Prostate gland (tissue), 2 donors: ENCODE results near the gene SH3PXD2B. TPM values are rescaled to one million over a fixed set of nuclear protein-coding genes. Genes with fewer than 3 reads are reported as not detected.
A peak's percentile ranks its signal among the peaks of the same experiment; 100 is the strongest.
"Not testable (repeated sequence)": the region's sequence is repeated elsewhere in the genome, so short reads cannot be mapped to it uniquely, and the experiment has no call there.

Experiments used
- DNase-seq: peaks from one replicate; pipeline ENCODE4 v3.0.0-alpha.2; 2019; ENCODE audit warnings: low spot score
- H3K27ac ChIP-seq, 2 donors: fragments of 200-600 bp; sonication (generic); 2 replicates each; pipeline ENCODE4 v1.5.1; 2017 to 2019
- H3K27me3 ChIP-seq: fragments of 200-600 bp; sonication (generic); replicated peaks from 2 replicates; pipeline ENCODE4 v1.5.1; 2019; ENCODE audit not compliant: insufficient read depth
- H3K36me3 ChIP-seq, 2 donors: fragments of 200-600 bp; sonication (generic); 1 replicate in 1 of 2; 2 replicates in 1 of 2; pipeline versions ENCODE4 v1.5.1 to v1.8.1; 2017 to 2019
- H3K4me1 ChIP-seq: fragments of 200-600 bp; sonication (generic); replicated peaks from 2 replicates; pipeline ENCODE4 v1.5.1; 2019
- H3K4me3 ChIP-seq, 2 donors: fragments of 200-600 bp; sonication (generic); 2 replicates each; pipeline ENCODE4 v1.5.1; 2017 to 2019
- H3K9me3 ChIP-seq: fragments of 200-600 bp; sonication (generic); 2 replicates; pipeline ENCODE4 v1.5.1; 2017
- POLR2A ChIP-seq: fragments of 450-650 bp; IDR thresholded peaks from one replicate; pipeline ENCODE4 v1.6.1; 2016; ENCODE audit warnings: antibody characterized with exemption, mild to moderate bottlenecking
- POLR2AphosphoS5 ChIP-seq: sonication (generic); formaldehyde crosslinking; IDR thresholded peaks from one replicate; pipeline ENCODE4 v1.6.1; 2017; ENCODE audit warnings: antibody characterized with exemption
- WGBS: methylation state at CpG from one replicate; pipeline ENCODE4 v1.1.5; 2018; 5-methylcytosine and 5-hydroxymethylcytosine counted together
- intact Hi-C: fragments of 100-400 bp; cut with DNase I; formaldehyde crosslinking; loops from one replicate; pipeline ENCODE4 v1.14.2; 2022
- total RNA-seq, 2 donors: library from RNA; depleted of rRNA; stranded (reverse); fragments of >200 nt; gene quantifications; one replicate each; pipeline ENCODE4 v1.1.0, GENCODE V29; 2016
- TF ChIP-seq, protein P1 (sequence below), 4 experiments: fragments of 200-600 bp in 2 of 4; fragments of 450-650 bp in 2 of 4; sonication (generic) in 2 of 4; IDR thresholded peaks; 1 replicate in 3 of 4; 2 replicates in 1 of 4; pipeline ENCODE4 v1.5.1; 2016 to 2019; ENCODE audit warnings: antibody characterized with exemption in 4 of 4, mild to moderate bottlenecking in 2 of 4, moderate library complexity in 2 of 4

Gene SH3PXD2B
- total RNA-seq, 2 donors from 2014 or later, result 15.8 to 38.0 TPM

DNA sequence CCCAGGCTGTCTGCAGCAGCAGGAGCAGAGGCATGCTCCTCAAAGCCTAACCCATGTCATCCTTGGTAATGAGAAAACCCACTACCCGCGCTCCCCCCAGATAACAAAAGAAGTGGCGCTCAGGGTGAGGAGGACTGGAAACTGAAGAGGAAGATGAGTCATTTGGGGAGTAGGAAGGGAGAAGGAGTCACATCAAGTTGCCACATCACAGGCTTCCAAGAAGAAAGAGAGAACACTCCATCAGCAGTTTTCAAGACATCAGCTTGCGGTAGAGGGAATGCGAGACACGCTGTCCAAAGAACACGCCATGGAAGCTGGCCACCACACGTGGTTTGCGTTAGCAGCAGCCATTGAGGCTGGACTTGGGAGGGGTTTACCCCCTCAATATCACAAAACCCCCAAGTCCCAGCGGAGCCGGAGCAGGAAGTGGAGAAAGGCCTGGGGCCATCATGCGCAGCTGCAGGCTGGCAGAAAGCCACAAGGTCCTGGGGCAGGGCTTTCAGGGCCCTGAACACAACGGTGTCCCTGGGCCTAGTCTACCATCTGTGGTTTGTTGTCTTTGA lies 41.5 kb downstream of the SH3PXD2B start:
- no peaks in the 10 kb centered on the region for H3K4me1 ChIP-seq
- intact Hi-C loops, result loop anchor here (5.0 kb wide), 1 partner anchor 39 kb away; the partner anchor contains the start of gene SH3PXD2B
- WGBS, result 61% methylated on average over 13 of the region's 13 CpGs
- no peaks in the 10 kb centered on the region for H3K9me3 ChIP-seq
- no peaks in the 10 kb centered on the region for H3K36me3 ChIP-seq
- no peaks in the 10 kb centered on the region for H3K27me3 ChIP-seq
- no peak for DNase-seq
- H3K4me3 ChIP-seq, result no peak overlapping the region
- no peak for TF ChIP-seq POLR2A
- TF ChIP-seq, protein P1, sequence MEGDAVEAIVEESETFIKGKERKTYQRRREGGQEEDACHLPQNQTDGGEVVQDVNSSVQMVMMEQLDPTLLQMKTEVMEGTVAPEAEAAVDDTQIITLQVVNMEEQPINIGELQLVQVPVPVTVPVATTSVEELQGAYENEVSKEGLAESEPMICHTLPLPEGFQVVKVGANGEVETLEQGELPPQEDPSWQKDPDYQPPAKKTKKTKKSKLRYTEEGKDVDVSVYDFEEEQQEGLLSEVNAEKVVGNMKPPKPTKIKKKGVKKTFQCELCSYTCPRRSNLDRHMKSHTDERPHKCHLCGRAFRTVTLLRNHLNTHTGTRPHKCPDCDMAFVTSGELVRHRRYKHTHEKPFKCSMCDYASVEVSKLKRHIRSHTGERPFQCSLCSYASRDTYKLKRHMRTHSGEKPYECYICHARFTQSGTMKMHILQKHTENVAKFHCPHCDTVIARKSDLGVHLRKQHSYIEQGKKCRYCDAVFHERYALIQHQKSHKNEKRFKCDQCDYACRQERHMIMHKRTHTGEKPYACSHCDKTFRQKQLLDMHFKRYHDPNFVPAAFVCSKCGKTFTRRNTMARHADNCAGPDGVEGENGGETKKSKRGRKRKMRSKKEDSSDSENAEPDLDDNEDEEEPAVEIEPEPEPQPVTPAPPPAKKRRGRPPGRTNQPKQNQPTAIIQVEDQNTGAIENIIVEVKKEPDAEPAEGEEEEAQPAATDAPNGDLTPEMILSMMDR (IDR thresholded peaks at IDR 0.05), result no peak
- TF ChIP-seq POLR2AphosphoS5, result no peak
- peak overlapping the region; percentile 62 for H3K27ac ChIP-seq

DNA sequence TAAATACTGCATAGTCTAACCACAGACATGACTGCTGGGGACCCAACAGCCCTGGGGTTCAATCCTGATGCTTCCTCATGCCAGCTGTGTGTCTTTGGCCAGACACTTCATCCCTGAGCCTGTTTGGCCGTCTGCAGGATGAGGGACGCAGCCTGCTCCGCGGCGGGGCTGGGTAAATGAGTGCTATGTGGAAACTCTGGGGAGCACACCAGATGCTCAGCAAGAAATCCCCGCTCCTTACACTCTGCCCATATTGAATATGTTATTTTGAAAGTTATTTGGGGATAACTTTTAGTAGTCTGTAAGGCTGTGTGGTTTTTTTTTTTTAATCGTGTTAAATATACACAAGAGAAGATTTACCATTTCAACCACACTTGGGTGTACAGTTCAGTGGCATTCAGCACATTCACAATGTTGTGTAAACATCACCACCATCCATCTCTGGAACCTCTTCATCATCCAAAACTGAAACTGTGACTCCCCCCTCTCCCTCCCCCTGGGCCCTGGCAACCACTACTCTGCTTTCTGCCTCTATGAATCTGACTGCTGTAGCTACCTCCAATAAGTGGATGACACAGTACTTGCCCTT lies 42.7 kb downstream of the SH3PXD2B start:
- peak overlapping the region; percentile 62 for H3K27ac ChIP-seq
- no peaks in the 10 kb centered on the region for H3K4me1 ChIP-seq
- intact Hi-C loops, result loop anchor here (5.0 kb wide), 1 partner anchor 41 kb away; the partner anchor contains the start of gene SH3PXD2B
- H3K4me3 ChIP-seq, result no peak overlapping the region
- TF ChIP-seq POLR2A (no peak), POLR2AphosphoS5 (no peak)
- TF ChIP-seq, protein P1 (IDR thresholded peaks at IDR 0.05), result no peak
- no peaks in the 10 kb centered on the region for H3K36me3 ChIP-seq
- H3K9me3 ChIP-seq, result no peaks in the 10 kb centered on the region
- no peak for DNase-seq
- 48% methylated on average over 7 of the region's 7 CpGs for WGBS
- H3K27me3 ChIP-seq, result no peaks in the 10 kb centered on the region

DNA sequence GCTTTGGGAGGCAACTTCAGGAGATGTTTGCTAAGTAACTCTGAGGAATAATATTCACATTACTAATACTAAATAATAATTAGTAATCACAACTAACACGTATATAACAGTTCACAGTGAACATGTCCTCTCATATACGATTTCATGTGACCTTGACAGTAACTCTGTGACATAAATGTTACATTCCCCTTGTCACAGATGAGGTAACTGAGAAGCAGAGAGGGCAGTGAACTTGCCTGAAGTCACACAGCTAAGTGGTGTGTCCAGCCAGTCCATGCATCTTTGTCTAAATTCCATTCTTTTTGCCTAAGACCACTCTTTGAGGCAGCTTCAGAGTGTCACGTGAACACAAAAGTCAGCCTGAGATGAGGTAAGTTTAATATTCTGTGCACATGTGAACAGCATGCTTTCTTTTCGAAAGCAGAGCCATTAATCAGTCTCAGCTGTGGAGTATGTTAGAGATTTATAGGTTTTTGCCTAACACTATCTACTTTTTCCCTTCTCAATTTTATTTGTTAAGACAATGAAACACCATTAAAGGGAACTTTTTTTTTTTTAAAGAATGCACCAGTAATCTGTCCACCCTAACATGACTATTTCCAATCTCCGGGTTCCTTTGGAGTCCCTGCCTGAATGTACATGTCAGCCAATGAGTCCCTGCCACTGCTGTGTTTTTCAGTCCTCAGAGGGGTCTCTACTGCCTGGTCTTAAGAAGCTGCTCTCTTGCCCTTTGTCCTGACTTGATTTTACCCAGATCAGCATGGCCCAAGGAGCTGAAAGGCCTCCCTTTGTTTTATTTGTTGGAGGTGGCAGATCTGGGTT lies 43.5 kb downstream of the SH3PXD2B start:
- H3K27ac ChIP-seq, result peak overlapping the region; percentile 62
- H3K9me3 ChIP-seq, result no peaks in the 10 kb centered on the region
- peak; percentile 11 for TF ChIP-seq POLR2AphosphoS5
- TF ChIP-seq POLR2A, result no peak
- 57% methylated on average over 5 of the region's 5 CpGs for WGBS
- no peak overlapping the region for H3K4me3 ChIP-seq
- intact Hi-C loops, result loop anchor here (5.0 kb wide), 1 partner anchor 41 kb away; the partner anchor contains the start of gene SH3PXD2B
- no peaks in the 10 kb centered on the region for H3K36me3 ChIP-seq
- H3K4me1 ChIP-seq, result no peaks in the 10 kb centered on the region
- no peaks in the 10 kb centered on the region for H3K27me3 ChIP-seq
- DNase-seq, result no peak

DNA sequence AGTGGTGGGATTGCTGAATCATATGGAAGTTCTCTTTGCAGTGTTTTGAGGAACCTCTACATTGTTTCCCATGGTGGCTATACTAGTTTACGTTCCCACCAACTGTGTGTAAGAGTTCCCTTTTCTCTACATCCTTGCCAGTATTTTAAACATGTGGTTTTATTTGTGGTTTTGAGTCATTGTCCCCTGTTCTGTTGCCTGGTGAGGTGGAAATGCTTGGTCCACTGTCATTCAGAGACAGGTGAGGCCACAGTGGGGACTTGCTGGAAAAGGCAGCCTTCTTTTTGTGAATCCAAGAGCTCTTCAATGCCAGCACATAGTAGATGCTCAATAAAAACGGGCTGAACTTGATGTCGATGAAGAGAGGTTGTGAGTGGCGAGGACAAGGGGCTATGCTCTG lies 44.2 kb downstream of the SH3PXD2B start:
- intact Hi-C loops, result loop anchor here (5.0 kb wide), 1 partner anchor 42 kb away; the partner anchor contains the start of gene SH3PXD2B

DNA sequence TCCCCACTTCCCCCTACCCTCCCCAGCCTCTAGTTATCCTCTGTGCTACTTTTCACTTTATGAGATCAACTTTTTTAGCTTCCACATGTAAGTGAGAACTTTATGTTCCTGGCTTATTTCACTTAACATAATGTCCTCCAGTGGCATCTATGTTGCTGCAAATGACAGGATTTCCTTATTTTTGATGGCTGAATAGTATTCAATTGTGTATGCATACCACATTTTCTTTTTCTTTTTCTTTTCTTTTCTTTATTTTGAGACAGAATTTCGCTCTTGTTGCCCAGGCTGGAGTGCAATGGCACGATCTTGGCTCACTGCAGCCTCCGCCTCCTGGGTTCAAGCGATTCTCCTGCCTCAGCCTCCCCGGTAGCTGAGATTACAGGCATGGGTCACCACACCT lies 44.8 kb downstream of the SH3PXD2B start:
- H3K36me3 ChIP-seq, H3K9me3 ChIP-seq, H3K4me1 ChIP-seq, H3K4me3 ChIP-seq, H3K27me3 ChIP-seq, intact Hi-C loops, DNase-seq: not testable (repeated sequence)
- peak overlapping the region in 1 of 2 donors; percentile 18 for H3K27ac ChIP-seq
- WGBS, result 97% methylated on average over 5 of the region's 5 CpGs

More for the DNA sequence above, 44.2 kb downstream of the SH3PXD2B start:
- H3K9me3 ChIP-seq, result no peaks in the 10 kb centered on the region
- 84% methylated on average over 4 of the region's 4 CpGs for WGBS
- TF ChIP-seq POLR2AphosphoS5, result no peak
- TF ChIP-seq POLR2A, result no peak
- TF ChIP-seq, protein P1 (IDR thresholded peaks at IDR 0.05), result no peak
- no peaks in the 10 kb centered on the region for H3K27me3 ChIP-seq
- no peaks in the 10 kb centered on the region for H3K4me1 ChIP-seq
- DNase-seq, result no peak
- peak overlapping the region; percentile 62 for H3K27ac ChIP-seq
- no peak overlapping the region for H3K4me3 ChIP-seq
- H3K36me3 ChIP-seq, result no peaks in the 10 kb centered on the region
